Activated CD4-positive, alpha-beta T cell treated with anti-CD3 and anti-CD28 coated beads, Interleukin-2, amount 50 U/mL, for 16 hours (primary cell): ENCODE measurements around the gene ZBTB4.

Experiments used
- DNase-seq: peaks from one replicate; pipeline ENCODE4 v3.0.0-alpha.2; 2020

The ZBTB4 gene

DNA sequence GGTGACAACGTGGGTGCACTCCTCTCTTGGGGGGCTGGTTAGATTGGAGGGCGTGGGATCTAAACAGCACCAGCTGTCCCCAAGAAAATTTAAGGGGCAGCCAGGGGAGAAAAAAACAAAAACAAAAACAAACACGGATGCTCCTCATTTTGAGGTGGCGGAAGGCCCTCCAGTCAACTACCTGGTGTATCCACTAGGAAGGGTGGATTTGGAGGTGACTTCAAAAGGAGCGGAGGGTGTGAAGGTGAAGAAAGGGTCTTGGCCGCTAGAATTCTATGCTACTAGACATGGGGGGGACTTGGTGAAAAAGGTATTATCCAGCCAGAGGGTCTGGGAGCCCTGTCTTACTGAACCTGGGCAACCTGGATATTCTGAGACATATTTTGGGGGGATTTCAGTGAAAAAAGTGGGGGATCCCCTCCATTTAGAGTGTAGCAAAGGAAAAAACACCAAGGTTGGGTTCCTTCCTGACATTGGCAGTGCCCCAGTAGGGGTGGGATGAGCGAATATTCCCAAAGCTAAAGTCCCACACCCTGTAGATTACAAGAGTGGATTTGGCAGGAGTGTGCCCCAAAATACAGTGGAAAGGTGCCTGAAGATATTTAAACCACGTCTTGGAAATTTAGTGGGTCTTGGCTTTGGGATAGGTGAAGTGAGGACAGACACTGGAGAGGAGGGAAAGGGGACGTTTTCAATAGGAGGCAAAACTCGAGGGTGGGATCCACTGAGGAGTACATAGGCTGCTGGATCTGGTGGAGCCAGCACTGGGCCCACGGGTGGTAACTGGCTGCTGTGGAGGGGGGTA, 40.6 kb downstream of the ZBTB4 start:
- DNase-seq: no peak

DNA sequence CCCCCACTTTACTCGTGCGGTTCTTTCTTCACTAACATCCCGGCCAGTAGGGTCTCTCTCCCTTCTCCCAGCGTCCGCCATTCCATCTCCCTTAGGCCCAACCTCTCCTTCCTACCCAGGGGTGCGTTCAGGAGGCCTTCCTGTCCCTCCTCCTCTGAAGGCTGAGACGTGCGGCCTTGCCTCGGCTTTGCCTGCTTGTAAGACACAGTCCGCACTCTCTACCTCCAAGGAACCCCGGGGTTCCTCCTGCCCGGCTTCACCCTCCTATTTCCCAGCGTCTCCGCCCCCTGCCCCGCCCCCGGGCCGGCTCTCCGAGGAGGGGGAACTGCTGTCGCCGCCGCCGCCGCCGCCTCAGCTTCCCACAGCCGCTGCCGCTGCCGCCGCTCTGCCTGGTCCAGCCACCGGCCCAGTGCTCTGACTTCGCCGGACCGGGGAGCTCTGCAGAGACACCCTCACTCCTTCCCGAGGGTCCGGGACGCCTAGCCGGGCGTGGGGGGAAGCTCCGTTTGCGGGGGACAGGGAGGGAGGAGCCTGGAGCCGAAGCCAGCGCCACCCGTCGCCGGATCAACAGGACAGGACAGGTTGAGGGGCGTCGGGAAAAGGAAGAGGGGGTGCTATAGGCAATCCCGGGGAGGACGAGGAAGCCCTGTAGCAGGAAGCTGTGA, 41.3 kb downstream of the ZBTB4 start:
- peak; percentile 51 for DNase-seq

DNA sequence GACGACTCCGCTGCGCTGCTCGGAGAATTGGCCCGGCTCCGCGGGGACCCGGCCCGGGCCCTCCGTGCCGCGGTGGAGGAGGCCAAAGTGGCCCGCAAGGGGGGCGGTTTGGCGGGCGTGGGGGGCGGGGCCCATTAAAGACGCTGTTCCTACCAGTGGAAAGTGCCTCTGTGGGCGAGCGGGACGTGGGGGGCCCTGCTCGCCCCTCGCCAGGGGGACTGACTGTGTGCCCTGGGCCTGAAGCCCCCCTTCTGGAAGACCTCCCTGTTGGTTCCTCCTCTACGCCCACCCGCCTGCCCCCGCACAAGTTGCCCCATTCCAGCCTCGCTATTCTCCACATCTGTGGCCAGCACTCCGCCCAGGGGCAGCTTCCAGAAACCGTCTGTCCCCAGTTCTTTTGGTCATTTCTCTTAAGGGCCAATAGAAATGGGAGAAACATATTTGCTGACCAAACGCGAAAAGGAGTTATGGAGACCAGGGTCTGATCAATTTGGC, 42.0 kb downstream of the ZBTB4 start:
- no peak for DNase-seq

DNA sequence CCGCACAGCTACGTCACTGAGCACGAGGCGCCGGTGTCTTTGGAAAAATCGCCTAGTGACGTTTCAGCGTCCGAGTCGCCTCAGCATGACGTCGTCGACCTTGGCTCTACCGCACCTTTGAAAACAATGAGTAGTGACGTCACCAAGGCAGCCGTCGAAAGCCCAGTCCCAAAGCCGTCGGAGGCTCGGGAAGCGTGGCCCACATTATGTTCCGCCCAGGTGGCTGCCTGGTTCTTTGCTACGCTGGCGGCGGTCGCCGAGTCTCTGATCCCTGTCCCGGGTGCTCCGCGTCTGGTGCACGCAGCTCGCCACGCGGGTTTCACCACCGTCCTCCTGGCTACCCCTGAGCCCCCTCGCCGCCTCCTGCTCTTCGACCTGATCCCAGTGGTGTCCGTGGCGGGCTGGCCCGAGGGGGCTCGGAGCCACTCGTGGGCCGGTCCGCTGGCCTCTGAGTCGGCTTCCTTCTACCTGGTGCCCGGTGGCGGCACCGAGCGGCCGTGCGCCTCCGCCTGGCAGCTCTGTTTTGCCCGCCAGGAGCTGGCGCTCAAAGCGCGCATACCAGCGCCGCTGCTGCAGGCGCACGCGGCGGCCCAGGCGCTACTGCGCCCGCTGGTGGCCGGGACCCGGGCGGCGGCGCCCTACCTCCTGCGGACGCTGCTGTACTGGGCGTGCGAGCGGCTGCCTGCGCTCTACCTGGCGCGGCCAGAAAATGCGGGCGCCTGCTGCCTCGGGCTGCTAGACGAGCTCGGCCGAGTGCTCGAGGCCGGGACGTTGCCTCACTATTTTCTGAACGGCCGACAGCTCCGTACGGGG, 42.7 kb downstream of the ZBTB4 start:
- peak; percentile 88 for DNase-seq

DNA sequence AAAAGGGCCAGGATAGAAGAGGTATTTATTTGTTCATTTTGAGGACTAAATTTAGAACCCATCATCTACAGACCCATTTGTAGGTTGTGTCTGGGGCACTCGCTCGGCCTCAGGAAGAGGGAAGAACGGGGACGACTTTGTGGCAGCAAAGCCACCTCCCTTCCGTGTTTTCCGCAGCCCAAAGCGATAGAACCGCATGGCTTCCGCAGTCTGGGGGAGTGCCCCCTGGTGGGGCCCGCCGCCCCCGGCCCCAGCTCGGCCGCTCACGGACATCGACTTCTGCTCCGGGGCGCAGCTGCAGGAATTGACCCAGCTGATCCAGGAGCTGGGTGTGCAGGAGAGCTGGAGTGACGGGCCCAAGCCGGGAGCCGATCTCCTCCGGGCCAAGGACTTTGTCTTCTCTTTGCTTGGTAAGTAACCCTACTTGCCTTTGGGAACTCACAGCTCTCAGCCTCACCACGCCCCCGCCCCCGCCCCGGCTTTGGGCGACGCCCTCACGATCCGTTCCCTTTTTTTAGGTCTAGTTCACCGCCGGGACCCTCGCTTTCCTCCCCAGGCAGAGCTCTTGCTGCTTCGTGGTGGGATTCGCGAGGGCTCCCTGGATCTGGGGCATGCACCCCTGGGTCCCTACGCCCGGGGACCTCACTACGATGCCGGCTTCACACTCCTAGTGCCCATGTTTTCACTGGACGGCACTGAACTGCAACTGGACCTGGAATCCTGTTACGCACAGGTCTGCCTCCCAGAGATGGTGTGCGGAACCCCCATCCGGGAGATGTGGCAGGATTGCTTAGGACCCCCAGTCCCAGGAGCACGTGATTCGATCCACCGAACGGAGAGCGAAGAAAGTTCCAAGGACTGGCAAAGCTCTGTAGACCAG, 43.5 kb downstream of the ZBTB4 start:
- DNase-seq: peak; percentile 65

DNA sequence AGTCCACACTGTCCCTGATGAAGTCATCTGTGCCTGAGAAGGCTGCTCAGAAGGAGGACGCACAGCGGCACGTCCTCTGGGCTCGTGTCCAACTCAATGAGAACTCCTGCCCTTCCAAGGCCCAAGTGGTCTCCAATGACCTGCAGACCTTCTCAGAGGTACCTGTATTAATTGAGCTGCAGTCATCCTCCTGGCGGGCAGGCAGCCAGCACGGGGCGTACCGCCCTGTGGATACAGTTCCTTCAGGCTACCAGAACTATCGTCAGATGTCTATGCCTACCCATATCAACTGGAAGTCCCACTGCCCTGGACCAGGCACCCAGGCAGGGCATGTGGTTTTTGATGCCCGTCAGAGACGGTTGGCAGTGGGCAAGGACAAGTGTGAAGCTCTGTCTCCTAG, 47.1 kb downstream of the ZBTB4 start:
- no peak for DNase-seq

DNA sequence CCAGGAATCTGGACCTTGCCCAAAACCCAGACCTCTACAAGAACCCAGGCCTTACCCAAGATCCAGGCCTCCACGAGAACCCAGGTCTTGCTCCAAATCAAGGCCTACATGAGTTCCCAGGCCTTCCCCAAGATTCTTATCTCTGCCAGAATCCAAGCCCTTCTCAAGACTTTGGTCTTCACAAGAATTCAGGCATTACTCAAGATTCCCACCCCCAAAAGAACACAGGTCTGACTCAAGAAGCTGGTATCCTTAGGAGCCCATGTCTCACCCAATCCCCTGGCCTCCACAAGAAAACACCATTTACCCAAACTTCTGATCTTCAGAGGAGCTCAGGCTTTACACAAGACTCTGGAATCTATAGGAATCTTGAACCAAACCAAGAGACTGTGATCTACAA, 48.2 kb downstream of the ZBTB4 start:
- no peak for DNase-seq

DNA sequence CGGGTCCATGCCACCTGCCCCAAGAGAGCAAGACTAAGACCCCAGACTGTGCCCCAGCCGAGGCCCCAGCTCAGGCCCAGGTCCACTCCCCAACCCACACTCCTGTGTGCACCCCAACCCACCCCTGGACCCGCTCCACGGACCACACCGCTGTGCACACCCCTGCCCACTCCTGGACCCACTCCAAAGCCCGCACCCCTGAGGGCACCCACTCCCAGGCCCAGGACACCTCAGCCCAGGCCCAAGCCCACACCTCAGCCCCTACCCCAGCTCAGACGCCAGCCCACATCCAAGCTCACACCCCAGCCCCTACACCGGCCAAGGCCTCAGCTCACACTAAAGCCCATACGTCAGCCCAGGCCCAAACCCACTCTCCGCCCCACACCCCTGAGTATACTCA, 49.7 kb downstream of the ZBTB4 start:
- DNase-seq: no peak

DNA sequence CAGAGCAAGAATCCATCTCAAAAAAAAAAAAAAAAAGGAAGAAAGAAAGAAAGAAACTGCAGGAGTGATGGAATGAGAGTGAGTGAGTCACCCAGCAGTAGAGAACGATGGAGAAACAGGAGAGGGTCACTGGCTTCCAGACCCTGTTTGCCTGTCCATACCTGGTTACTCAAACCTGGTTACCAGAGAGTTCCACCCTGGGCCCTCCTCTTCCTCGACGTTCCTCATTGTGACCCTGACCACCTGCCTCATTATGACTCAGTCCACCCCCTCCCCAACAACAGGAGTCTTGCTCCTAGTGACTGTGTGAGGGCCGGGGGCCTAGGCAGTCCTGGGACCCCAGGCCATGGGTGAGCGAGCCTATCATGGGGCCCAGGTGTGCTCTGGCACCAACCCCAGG, 50.9 kb downstream of the ZBTB4 start, which contains the start of gene SPEM3:
TSS of gene SPEM3 (plus strand) at position 301 of the 400 bp plus-strand sequence. CDS start at position 347, 46 bp downstream.
- no peak for DNase-seq

DNA sequence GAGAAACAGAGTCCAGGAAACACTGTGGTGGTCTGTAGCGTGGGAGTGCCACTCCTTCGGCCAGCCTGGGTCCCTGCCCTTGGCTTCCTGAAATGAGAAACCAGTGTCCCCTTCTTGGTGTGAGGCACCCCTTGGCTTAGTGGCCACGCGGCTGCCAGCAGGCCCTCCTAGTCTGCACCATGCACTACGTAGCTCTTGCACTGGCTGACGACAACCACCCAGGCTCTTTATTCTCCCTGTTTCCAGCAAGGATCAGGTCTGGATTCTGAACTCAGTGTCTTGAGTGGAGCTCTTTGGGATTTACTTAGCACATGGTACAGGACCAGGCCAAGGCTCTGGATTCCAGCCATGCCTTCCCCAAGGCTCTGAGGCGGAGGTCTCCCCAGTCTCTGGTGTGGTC, 51.9 kb downstream of the ZBTB4 start:
- no peak for DNase-seq

DNA sequence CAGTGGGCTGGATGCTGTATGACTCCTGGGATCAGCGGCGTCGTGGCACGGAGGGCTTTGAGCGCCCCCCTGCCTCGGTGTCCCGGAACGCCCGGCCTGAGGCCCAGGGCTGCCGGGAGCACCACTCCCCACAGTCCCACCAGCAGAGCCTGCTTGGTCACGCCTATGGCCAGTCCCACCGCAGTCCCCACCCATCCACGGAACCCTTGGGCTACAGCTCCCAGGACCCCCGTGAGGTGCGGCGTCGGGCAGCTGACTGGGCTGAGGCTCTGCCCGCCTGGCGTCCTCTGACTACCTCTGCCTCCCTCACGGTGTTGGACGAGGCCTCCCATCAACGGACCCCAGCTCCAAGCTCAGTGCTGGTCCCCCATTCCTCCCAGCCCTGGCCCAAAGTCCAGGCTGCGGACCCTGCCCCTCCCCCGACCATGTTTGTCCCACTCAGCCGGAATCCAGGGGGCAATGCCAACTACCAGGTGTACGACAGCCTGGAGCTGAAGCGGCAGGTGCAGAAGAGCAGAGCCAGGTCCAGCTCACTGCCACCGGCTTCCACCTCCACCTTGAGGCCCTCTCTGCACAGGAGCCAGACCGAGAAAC, 52.4 kb downstream of the ZBTB4 start:
- no peak for DNase-seq

DNA sequence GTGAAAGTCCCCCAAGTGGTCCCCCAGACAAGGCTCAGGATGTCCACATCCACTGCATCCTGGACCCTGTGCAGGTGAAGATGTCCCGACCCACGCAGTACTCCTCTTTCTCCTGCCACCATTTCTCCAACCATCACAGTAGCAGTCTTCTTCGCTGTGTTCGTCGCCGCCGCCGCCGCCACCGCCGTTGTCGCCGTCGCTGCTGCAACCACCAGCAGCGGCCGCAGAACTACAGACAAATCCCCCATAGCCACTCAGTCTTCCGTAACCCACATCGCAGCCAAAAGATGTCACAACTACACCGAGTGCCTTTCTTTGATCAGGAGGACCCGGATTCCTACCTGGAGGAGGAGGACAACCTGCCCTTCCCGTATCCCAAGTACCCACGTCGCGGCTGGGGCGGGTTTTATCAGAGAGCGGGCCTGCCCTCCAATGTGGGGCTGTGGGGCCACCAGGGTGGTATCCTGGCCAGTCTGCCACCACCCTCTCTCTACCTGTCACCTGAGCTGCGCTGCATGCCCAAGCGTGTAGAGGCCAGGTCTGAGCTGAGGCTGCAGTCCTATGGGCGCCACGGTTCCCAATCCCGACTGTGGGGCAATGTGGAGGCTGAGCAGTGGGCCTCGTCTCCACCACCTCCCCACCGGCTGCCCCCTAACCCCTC, 53.1 kb downstream of the ZBTB4 start:
- DNase-seq: no peak

DNA sequence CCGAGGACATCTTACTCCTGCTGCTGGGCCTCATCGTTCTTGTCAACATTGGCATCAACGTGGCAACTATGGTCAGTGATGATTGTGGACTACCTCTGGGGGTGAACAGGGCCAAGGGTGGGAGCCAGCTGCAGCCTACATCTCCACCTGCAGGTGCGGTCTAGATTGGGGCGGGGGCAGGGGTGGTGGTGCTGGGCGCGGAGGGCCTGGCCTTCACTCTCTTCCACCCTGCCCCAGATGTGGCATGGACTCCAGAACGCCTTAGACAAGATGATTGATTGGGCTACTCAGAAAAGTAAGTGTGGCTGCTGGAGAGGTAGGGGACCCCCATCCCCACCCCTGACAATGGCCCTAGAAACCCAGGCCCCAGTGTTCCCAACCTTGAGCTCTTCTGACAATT, 53.7 kb downstream of the ZBTB4 start:
- no peak for DNase-seq

DNA sequence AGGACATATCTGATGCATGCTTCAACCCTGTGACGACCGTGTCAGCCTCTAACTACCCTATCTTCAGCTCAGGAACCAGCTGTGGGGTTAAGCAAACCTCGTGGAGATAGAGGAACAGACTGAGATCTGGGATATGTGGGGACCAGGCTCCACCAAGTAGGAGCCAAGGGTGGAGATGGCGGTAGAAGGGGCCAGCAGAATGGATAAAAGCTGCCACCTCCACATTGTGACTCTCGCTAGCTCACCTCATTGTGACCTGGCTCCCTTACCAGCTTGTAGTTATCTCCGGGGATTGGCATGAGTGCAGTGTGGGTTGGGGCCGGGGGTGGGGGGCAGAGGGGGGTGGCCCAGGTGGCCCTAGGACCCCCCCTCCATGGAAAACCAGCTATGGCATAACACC, 54.1 kb downstream of the ZBTB4 start, which contains the start of gene SPEM2:
TSS of gene SPEM2 (plus strand) at position 301 of the 400 bp plus-strand sequence. CDS start at position 374, 73 bp downstream.
- DNase-seq: no peak

DNA sequence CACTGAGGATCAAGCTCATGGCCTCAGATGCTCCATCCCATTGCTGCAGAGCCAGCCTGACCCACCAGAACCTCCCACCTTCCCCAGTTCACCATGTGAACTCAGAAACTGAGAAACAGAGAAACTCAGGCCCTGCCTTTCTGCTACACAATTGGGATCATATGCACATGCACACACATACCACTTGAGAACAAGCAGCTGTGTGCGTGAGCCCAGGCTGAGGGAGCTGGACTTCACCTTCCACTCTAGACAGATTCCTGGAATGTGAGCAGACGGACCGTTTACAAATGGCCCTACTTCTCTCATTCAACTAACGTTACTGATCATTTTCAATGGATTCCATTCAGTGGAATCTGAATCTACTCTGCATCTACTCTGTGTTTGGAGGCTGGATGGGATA, 55.8 kb downstream of the ZBTB4 start:
- no peak for DNase-seq

DNA sequence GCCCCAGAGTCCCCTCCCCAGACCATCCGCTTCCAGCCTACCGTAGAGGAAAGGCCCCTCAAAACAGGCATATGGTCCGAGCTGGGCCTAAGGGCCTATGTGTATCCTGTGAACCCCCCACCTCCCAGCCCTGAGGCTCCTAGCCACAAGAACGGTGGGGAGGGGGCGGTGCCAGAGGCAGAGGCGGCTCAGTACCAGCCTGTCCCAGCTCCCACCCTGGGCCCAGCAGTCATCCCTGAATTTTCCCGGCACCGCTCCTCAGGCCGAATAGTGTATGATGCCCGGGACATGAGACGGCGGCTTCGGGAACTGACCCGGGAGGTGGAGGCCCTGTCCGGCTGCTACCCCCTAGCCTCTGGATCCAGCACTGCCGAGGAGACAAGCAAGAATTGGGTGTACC, 58.2 kb downstream of the ZBTB4 start:
- no peak for DNase-seq

DNA sequence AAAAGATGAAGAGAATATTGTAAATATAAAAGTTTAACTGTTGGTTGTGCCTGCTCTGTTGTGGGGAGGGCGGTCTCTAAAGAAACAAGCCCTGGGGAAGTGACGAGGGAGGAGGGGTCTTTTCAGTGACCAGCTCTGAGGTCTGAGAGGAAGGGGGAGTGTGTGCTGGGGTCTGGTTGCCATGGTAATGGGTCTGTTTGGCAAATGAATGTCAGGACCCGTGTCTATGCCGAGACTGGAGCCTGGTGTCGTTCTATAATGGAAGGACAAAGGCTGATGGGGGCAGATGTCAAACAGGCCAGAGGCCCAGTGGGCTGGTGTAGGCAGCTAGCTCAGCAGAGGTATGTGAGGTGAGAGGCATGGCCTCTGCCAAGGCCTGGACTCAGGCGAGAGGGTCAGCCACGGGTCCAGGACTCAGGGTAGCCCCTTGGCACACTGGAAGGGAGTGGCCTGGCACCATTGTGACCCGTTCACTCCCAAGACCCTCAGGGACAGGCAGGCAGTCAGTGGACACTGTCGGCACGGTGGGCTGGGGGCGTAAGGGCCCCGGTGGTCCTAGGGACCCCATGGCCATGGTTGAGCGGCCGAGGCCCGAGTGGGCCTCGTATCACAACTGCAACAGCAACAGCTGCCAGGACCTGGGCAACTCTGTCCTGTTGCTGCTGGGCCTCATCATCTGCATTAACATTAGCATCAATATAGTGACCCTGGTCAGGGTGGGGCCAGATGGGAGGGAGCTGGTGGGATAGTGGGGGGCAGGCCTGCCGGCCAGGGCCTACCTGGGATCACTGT, 59.4 kb downstream of the ZBTB4 start, which contains the start of gene SPEM1:
TSS of gene SPEM1 (plus strand) at position 506 of the 792 bp plus-strand sequence. CDS start at position 567, 61 bp downstream.
- no peak for DNase-seq

DNA sequence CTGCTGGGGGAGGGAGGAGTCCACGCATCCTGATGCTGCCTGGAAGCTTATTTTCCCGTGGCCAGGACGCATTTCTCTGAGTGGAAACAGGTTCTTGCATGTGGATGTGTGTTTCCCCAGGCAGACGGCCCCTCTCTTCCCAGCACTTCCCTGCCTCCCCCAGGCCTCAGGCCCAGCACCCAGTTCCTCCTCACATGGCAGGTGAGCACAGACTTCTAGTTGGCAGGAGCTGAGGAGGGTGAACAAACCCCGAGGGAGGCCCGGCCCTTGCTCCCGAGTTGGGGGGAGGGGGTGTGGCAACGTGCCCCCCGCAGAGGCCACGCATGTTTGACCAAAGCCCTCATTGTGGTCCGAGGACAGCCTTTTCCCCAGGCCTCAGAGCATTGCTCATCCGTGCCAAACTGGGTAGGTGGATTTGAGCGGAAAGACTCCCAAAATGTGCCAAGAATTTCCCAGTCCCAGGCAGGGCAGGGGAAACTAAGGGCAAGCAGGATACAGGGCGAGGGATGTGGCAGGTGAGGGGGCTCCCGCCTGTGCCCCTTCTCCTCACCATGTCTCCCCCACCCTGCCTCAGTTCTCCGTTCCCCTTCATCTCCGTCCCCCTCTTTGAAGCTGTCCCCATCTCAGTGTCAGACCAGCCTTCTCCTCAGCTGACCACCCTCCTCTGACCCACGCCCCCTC, 60.8 kb downstream of the ZBTB4 start:
- no peak for DNase-seq

DNA sequence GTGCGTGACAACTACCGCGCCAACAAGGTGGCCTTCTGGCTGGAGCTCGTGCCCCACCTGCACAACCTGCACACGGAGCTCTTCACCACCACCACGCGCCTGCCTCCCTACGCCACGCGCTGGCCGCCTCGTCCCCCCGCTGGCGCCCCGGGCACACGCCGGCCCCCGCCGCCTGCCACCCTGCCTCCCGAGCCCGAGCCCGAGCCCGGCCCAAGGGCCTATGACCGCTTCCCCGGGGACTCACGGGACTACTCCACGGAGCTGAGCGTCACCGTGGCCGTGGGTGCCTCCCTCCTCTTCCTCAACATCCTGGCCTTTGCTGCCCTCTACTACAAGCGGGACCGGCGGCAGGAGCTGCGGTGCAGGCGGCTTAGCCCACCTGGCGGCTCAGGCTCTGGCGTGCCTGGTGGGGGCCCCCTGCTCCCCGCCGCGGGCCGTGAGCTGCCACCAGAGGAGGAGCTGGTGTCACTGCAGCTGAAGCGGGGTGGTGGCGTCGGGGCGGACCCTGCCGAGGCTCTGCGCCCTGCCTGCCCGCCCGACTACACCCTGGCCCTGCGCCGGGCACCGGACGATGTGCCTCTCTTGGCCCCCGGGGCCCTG, 62.3 kb downstream of the ZBTB4 start:
- DNase-seq: no peak
